Measurements from ENCODE around the gene ANGEL1.

Gene ANGEL1

DNA sequence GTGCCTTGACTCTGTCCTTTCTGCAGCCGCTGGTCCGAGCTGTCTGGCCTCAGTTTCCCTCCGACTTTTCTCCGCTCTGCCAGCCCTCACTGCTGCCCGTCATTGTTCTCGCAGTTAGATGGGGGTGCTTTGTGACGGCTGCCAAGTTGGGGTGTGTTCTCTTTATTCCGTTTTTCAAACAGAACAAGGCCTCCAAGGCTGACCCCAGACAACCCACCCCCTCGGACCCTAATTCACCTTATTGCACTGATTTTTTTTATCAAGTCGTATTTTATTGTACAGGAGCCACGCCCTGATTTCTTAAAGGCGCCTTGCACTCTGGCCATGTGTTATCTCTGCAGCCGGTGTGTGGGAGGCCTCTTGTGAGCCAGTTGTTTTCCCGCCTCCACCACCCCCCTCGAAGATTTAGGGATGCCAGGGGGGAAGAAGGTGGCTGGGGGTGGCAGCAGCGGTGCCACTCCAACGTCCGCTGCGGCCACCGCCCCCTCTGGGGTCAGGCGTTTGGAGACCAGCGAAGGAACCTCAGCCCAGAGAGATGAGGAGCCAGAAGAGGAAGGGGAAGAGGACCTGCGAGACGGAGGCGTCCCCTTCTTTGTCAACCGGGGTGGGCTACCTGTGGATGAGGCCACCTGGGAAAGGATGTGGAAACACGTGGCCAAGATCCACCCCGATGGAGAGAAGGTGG is 50.1 kb downstream of the ANGEL1 start:
- DNase-seq = no peak

DNA sequence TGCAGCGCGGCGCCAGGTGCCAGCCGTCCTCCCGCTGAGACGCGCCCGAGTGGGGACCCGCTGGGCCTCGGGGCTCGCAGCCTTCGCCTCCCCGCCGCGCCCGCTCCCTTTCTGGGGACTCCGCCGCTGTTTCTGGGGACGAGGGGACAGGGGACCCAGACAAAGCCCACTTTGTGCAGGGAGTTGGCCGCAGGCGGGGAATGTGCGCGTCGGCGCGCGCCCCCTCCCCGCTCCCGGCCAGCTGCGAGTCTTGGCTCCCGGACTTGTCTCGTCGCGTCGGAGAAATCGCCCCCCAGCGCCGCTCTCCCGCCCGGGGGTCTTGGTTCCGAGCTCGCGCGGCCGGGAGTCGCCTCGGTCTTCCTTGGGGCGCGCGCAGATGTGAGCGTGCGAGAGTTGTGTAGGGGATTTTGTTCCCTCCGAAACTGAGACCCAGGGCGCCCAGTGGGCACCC is 50.7 kb downstream of the ANGEL1 start:
- no peak for DNase-seq

DNA sequence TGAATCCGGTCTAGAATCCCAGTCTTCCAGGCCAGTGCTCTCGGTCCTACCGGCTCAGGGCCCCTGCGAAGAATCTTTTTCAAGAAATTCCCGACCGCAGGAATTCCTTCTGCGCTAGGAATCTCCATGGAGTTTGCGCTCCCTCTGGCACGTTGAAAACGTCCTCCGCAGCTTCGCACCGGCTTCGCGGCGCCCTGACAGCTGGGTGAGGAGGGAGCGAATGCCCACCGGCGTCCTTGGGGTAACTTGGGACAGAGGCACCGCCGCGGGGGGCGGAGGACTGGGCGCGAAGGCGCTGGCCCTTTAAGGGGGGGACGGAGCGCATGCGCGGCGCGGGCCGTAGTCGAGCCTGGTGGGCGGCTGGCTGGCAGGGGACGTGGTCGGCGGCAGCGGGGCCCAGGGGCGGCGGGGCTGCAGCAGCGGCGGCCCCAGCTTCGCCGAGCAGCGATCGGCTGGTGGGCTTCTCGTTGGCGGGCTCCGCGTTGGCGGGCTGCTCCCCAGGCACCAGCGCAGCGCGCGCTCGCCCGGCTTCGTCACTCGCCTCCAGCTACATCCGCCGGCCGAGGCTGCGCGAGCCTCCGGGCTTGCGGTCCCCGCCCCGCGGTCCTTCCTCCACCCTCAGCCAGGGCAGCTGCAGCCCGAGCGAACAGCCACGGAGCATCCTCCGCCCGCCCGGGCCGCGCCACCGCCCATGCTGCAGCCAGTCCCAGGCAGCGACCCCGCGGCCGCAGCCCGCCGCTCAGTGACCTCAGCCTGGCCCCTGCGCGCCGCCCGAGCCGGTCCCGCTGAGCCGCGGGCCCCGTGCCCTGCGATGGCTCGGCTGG is 51.3 kb downstream of the ANGEL1 start, which contains the start of gene VASH1:
Gene VASH1 (plus strand): TSS at position 333 of the 824 bp plus-strand sequence. CDS start 1,354 bp downstream, outside the sequence.
- peak; percentile 62 for DNase-seq

DNA sequence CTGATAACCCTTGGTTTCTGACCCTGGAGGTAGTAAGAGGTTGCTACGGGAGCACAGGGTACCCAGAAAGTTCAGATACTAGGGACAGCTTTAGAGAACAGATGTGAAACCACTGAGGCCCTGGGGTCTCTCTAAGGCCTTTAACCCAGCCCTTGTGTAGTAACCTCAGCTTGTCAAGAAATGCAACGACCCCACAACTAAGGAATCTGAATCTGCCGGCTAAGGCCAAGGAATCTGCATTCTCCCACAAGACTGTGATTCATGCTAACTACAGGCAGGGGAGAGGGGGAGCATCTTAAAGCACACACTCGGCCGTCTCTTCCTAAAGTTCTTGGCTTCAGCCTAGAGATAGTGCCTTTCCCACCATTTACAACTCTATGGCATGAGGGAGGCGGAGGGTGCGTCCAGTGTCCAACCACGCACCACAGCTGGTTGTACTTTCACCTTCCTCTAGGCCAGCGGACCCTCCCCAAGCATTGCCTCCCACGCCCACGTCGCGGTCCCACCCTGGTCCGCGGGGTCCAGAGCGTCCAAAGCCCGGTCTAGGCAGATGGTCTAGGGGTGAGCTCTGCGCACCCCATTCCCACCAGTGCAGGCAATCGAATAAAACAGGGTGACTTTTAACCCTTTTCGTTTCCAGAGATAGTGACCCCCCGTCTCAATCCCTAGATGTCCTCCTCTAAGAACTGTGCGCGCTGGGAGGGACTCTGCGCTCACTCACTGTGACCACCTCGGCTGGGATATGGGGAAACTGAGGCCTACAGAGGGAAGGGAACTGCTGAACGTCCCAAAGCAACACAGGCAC is 52.1 kb downstream of the ANGEL1 start:
- DNase-seq = no peak

DNA sequence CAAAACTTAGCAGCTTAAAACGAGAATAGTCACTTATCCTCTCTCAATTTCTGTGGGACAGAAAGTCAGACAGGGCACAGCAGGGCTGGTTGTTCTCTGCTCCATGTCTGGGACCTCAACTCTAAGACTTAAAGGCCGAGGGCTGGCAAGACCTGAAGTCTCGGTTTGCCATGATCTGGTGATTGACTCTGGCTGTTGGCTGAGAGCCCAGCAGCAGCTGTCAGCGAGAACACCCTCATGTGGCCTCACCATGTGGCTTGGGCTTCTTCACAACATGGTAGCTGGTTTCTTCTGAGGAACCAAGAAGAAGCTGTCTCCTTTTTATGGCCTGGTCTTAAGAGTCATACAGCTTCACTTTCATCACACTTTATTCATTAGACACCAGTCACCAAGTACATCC is 53.1 kb downstream of the ANGEL1 start:
- DNase-seq = no peak

DNA sequence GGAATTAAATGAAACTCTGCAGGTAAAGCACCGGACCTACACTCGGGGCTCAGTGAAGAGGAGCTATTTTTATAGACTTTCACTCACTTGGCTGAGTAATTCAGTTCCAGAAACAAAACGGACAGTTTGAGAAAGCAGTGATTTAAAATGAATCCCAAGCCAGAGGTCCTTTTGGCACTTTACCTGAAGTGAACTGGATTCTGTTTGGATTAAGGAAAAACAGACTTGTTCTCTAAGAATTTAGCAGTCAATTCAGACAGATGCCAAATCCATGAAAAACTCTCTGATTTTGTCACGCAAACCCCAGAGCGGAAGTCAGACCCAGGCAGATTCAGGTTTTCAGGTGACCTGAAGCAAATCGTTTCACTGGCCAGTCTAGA is 56.3 kb downstream of the ANGEL1 start:
- no peak for DNase-seq

DNA sequence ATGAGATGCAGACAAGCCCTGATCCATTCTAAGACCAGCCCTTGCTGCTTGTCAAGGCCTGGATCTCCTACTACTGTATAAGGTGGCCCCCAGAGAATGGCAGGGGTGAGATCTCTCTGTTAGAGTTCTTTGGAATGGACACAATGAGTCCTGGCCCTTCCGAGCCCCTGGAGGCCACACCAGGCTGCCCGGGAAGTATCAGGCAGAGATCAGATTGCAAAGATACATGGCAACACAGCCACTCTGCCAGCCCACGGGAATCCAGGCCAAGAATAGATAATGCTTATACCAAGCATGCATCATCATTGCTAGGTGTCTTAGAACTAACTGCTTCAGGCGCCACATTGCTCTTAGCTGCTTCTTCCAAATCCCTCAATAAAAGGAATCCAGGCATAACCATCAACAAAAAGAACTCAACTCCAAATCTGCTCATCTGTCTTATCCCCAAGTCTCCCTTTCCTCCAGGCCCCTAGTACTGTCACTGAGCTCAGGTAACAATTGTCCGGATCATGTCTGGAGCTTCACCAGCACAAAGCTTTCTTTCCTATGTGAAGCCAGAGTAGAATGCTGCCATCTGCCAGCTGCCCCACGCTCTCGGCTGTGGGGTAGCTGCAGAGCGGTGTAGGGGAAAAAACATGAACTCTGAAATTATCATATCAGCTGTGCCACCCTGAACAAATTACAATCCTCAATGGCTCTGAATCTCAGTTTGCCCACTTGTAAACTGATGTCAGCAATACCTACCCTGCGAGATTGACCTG is 56.9 kb downstream of the ANGEL1 start:
- DNase-seq = no peak

DNA sequence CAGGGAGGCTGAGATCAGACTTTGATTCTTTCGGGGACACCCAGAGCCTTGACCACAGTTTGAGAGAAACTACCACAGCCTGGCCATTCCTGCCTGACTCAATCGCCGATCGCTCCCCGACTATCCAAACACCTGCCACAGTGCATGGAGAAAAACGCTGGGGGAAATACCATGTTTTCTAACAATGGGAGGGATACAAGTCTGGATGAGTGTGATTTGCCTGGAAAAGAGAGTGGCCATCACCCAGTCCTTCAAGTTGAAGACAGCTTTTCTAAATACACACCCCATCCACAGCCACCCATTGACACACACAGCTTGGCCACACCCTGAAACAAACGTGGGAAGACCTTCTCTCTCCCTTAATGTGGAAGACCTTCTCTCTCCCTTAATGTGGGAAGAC is 58.1 kb downstream of the ANGEL1 start:
- no peak for DNase-seq

DNA sequence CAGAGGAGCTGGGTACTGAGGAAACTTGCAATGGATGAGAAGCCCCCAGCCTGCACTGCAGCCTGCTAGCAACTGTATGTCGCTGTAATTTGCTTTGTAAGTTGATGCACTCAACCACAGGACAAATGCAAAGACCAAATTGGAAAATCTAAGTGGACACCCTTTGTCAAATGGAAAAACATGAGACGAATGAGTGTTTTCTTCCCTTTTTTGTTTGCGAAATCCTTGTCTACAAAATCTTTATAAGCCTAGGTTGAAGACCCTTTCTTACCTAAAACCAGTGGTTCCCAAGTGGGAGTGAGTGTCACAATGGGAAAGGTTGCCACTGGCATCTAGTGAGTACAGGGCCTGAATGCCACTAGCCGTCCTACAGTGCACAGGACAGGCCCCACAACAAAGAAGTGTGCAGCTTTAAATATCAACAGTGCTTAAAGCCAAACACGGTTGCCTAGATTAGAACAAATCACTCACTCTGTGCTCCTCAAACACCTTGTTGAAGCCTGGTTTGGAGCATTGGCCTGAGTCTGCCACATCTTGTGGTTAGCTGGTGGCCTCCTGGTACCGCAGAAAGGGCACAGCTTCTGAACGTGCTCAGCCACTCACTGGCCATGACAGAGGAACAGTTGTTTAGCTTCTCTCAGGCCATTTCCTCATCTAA is 59.0 kb downstream of the ANGEL1 start:
- DNase-seq = no peak

DNA sequence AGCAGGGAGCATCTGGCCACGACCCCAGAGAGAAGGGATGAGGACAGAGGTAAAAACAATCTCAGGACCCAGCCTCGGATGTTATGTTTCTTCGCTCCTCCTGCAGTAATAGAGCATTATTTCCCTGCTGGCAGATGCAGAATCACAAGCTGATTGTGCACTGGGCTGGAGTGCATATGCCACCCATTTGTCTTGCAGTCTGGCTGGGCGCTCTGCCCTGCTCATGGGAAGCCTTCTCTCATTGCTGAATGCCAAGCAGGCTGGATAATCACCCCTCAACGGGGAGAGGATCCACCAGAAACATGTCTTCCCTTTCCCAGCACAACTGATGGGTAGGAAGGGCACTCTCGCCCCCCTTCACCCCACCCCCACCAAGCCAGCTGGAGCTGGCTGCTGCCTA is 59.9 kb downstream of the ANGEL1 start:
- no peak for DNase-seq

DNA sequence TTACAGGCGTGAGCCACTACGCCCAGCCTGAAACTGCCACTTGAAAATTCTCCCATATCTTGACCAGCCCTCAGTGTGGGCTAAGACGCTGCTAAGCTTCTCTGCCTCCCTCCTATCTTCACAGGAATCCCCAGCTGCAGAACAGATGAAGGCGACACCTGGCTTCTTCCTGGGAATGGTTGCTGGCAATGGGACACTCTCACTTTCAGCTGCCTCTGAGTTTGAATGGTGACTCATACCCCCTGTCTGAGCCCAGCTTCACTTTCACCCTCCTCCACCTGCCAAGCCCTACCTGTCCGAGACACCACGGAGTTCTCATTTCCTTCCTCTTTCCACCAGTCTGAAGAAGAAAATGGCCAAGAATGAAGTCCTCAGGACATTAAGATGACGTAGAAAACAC is 69.7 kb downstream of the ANGEL1 start:
- no peak for DNase-seq

DNA sequence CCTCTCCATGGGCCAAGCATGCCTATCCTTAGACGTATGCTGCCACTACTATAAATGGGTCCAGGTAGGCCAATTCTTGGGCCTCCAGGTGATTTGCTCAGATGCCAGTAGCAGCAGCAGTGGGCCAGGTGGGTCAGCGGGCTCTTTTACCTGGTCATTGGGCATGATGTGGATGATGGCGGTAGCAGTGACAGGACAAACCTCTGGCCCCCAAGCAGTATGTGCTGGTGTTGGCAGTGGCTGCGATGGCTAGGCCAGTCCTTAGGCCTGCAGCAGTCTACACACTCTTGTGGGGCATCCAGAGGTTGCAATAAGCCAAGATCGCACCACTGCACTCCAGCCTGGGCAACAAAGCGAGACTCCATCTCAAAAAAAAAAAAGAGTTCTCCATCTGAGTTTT is 70.5 kb downstream of the ANGEL1 start:
- no peak for DNase-seq

DNA sequence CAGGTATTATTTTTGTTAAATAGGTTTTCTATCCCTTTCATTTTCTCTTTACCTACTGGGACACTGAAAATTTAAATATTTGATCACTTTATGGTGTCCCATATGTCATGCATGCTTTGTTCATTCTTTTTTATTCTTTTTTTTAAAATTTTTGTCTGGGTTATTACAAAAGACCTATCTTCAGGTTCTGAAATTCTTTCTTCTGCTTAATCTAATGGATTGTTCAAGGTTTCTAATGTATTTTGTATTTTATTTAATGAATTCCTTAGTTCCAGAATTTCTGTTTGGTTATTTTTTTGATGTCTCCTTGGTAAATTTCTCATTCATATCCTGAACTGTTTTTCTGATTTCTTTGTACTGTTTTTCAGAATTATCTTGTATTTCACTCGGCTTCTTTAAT is 71.6 kb downstream of the ANGEL1 start:
- DNase-seq = no peak

All from NCI-H1105 treated with DMSO at 0.1 percent for 48 hours (cell line).